ENCODE measurements around the gene ANAPC13.

Gene ANAPC13

DNA sequence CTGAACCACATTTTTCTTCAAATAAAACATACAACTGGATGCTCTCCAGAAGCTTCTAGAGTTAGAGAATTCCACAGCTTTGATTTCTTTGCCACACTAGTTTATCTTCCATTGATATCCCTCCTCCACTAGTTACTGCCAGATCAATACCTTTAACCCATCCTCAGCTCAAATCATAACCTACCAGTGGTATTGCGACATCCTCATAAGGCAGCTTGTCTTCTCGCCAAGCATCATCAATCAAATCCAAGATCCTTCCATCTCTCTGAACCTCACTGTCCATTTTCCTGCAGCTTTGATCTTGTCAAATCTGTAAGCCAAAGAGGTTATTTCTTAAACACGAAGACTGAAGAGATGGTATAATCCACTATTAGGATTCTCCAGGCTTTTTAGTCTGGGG is 3.2 kb downstream of the ANAPC13 start:
- H3K9me3 ChIP-seq (ENCODE audit: control insufficient read depth in 1 of 2, low read length in 2 of 2) = no peaks in the 10 kb centered on the region
- no peaks in the 10 kb centered on the region for H3K27me3 ChIP-seq (ENCODE audit: low read depth, low read length)
- peaks cover 36 to 46% of the 10 kb centered on the region in 2 donors for H3K36me3 ChIP-seq (ENCODE audit: control insufficient read depth in 1 of 2, insufficient read depth in 2 of 2, low read length in 2 of 2)
- no peak overlapping the region for H3K4me3 ChIP-seq (ENCODE audit: low read depth in 1 of 2, low read length in 2 of 2)
- H3K27ac ChIP-seq (ENCODE audit: low read length) = peak overlapping the region; percentile 70
- H3K4me1 ChIP-seq (ENCODE audit: control insufficient read depth in 1 of 2, insufficient read depth in 2 of 2, low read length in 2 of 2) = peaks cover 15 to 24% of the 10 kb centered on the region in 2 donors

DNA sequence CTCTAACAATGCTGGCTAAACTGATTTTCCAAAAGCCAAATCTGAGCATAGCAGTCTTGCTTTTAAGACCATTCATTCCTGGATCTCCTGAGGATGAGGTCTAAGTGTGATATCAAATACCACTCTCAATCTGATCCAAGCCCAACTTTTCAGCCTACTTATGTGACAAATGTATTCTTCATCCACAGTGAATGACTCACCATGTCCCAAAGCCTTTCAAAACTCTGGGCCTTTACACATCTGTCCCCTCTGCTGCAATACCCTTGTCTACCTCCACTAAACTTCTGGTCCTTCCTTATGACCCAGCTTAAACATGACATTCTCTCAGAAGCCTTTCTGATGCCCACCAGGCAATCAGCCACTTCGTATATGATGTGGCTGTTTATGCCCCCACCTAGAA is 4.6 kb downstream of the ANAPC13 start:
- H3K27ac ChIP-seq (ENCODE audit: low read length) = no peak overlapping the region
- H3K4me3 ChIP-seq (ENCODE audit: low read depth in 1 of 2, low read length in 2 of 2) = no peak overlapping the region
- H3K9me3 ChIP-seq (ENCODE audit: control insufficient read depth in 1 of 2, low read length in 2 of 2) = no peaks in the 10 kb centered on the region
- peaks cover 9 to 16% of the 10 kb centered on the region in 2 donors for H3K4me1 ChIP-seq (ENCODE audit: control insufficient read depth in 1 of 2, insufficient read depth in 2 of 2, low read length in 2 of 2)
- H3K36me3 ChIP-seq (ENCODE audit: control insufficient read depth in 1 of 2, insufficient read depth in 2 of 2, low read length in 2 of 2) = peaks cover 45 to 57% of the 10 kb centered on the region in 2 donors
- H3K27me3 ChIP-seq (ENCODE audit: low read depth, low read length) = no peaks in the 10 kb centered on the region

DNA sequence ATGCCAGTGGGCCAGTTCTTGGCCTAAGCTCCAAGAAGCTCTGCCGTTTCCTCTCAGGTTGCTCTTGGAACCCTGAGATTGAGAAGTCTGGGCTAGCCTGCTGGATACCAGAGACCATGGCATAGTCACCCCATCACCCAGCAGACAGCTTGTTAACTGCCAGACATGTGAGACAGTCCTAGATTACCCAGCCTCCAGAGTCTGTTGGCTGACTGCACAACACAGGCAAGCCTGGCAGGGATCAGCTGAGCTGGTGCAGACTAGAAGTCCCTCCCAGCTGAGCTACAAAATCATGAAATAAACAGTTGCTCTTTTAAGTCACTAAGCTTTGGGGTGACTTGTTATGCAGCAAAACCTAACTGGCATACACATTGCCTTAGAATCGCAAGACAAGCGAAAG is 5.2 kb downstream of the ANAPC13 start:
- Histone ChIP-seq H3K27ac (ENCODE audit: low read length) (no peak overlapping the region), H3K27me3 (ENCODE audit: low read depth, low read length) (no peaks in the 10 kb centered on the region), H3K4me1 (ENCODE audit: control insufficient read depth in 1 of 2, insufficient read depth in 2 of 2, low read length in 2 of 2) (peaks cover 9 to 16% of the 10 kb centered on the region in 2 donors), H3K4me3 (ENCODE audit: low read depth in 1 of 2, low read length in 2 of 2) (no peak overlapping the region), H3K36me3 (ENCODE audit: control insufficient read depth in 1 of 2, insufficient read depth in 2 of 2, low read length in 2 of 2) (peaks cover 47 to 55% of the 10 kb centered on the region in 2 donors), H3K9me3 (ENCODE audit: control insufficient read depth in 1 of 2, low read length in 2 of 2) (no peaks in the 10 kb centered on the region)

DNA sequence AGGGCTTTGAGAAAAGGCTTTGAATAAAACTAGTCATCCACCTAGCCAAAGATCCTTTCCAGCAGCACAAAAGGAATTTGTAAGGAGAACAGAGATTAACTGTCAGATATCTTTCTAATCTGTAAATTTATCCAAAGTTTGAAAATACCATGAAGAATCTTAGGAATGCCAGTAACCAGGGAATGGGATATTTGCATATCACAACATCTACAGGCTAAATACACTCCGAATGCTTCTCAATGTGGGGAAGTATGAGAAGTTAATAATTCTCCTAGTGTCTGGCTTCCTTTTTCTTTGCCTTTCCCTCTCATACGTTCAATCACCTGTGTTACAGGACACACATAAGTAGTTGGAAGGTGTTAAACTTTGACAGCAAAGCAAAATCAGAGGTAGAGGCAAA is 7.8 kb downstream of the ANAPC13 start:
- Histone ChIP-seq H3K36me3 (ENCODE audit: control insufficient read depth in 1 of 2, insufficient read depth in 2 of 2, low read length in 2 of 2) (peaks cover 49 to 50% of the 10 kb centered on the region in 2 donors), H3K27me3 (ENCODE audit: low read depth, low read length) (no peaks in the 10 kb centered on the region), H3K9me3 (ENCODE audit: control insufficient read depth in 1 of 2, low read length in 2 of 2) (no peaks in the 10 kb centered on the region), H3K27ac (ENCODE audit: low read length) (no peak overlapping the region), H3K4me1 (ENCODE audit: control insufficient read depth in 1 of 2, insufficient read depth in 2 of 2, low read length in 2 of 2) (peaks cover 4% of the 10 kb centered on the region in 2 donors), H3K4me3 (ENCODE audit: low read depth in 1 of 2, low read length in 2 of 2) (no peak overlapping the region)

DNA sequence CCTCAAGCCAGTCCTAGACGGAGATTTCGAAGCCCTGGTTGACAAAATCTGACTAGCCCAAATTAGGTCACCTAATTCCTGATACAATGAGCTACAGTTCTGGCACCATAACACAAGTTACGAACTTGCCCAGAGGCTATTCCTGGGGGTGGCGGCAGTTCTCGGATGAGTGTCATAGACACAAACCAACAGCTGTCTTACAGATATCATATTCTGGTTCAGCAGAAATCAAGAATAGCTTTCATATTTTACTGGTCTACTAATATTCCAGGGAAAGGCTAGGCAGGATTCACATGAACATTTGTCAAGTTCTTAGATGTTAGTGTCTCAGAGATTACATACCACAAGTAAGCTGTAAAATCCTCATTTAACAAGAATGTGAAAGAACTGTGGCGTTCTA is 8.8 kb downstream of the ANAPC13 start:
- Histone ChIP-seq H3K4me3 (ENCODE audit: low read depth in 1 of 2, low read length in 2 of 2) (no peak overlapping the region), H3K27me3 (ENCODE audit: low read depth, low read length) (no peaks in the 10 kb centered on the region), H3K27ac (ENCODE audit: low read length) (no peak overlapping the region), H3K9me3 (ENCODE audit: control insufficient read depth in 1 of 2, low read length in 2 of 2) (no peaks in the 10 kb centered on the region), H3K4me1 (ENCODE audit: control insufficient read depth in 1 of 2, insufficient read depth in 2 of 2, low read length in 2 of 2) (peaks cover 0 to 4% of the 10 kb centered on the region in 2 donors), H3K36me3 (ENCODE audit: control insufficient read depth in 1 of 2, insufficient read depth in 2 of 2, low read length in 2 of 2) (peaks cover 42 to 43% of the 10 kb centered on the region in 2 donors)

DNA sequence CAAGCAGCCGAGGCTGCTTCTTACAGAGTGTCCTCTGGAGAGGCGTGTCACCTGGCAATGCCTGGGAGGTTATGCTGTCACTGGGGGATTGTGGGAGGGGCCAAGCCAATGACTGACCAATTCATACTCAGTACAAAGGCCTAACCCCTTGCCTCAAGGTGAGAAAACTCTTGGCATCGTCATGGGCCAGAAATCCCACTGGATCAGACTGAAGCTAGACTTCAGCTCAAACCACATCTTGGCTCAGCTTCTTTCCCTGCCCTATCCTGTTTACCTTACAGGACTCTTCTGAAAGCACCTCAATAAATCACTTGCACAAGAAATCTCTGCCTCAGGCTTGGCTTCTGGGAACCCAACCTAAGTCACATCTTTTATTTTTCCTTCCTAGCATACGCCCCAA is 9.5 kb downstream of the ANAPC13 start:
- no peaks in the 10 kb centered on the region for H3K9me3 ChIP-seq (ENCODE audit: control insufficient read depth in 1 of 2, low read length in 2 of 2)
- H3K4me3 ChIP-seq (ENCODE audit: low read depth in 1 of 2, low read length in 2 of 2) = no peak overlapping the region
- peaks cover 37 to 39% of the 10 kb centered on the region in 2 donors for H3K36me3 ChIP-seq (ENCODE audit: control insufficient read depth in 1 of 2, insufficient read depth in 2 of 2, low read length in 2 of 2)
- H3K27ac ChIP-seq (ENCODE audit: low read length) = no peak overlapping the region
- peaks cover 0 to 4% of the 10 kb centered on the region in 2 donors for H3K4me1 ChIP-seq (ENCODE audit: control insufficient read depth in 1 of 2, insufficient read depth in 2 of 2, low read length in 2 of 2)
- no peaks in the 10 kb centered on the region for H3K27me3 ChIP-seq (ENCODE audit: low read depth, low read length)

DNA sequence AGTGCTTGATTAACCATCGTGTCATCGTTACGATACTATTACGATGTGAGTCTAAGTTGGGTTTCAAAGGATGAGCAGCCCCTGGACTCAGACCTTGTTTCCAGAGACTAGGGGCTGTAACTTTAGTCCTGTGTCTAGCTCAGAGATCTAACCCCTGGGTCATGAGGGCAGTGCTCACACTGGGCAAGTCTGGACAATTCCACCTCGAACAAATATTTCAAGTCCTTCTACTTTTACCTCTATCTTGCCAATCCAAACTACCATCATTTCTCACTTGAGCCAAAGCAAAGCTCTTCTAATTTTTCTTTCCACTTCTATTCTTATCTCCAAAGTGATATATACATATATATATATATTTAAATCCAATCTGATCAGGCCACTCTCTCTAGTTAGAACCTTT is 10.8 kb downstream of the ANAPC13 start:
- no peaks in the 10 kb centered on the region for H3K9me3 ChIP-seq (ENCODE audit: control insufficient read depth in 1 of 2, low read length in 2 of 2)
- no peaks in the 10 kb centered on the region for H3K27me3 ChIP-seq (ENCODE audit: low read depth, low read length)
- no peak overlapping the region for H3K27ac ChIP-seq (ENCODE audit: low read length)
- H3K4me3 ChIP-seq (ENCODE audit: low read depth in 1 of 2, low read length in 2 of 2) = no peak overlapping the region
- peaks cover 25 to 29% of the 10 kb centered on the region in 2 donors for H3K36me3 ChIP-seq (ENCODE audit: control insufficient read depth in 1 of 2, insufficient read depth in 2 of 2, low read length in 2 of 2)
- H3K4me1 ChIP-seq (ENCODE audit: control insufficient read depth in 1 of 2, insufficient read depth in 2 of 2, low read length in 2 of 2) = peaks cover 0 to 4% of the 10 kb centered on the region in 2 donors

DNA sequence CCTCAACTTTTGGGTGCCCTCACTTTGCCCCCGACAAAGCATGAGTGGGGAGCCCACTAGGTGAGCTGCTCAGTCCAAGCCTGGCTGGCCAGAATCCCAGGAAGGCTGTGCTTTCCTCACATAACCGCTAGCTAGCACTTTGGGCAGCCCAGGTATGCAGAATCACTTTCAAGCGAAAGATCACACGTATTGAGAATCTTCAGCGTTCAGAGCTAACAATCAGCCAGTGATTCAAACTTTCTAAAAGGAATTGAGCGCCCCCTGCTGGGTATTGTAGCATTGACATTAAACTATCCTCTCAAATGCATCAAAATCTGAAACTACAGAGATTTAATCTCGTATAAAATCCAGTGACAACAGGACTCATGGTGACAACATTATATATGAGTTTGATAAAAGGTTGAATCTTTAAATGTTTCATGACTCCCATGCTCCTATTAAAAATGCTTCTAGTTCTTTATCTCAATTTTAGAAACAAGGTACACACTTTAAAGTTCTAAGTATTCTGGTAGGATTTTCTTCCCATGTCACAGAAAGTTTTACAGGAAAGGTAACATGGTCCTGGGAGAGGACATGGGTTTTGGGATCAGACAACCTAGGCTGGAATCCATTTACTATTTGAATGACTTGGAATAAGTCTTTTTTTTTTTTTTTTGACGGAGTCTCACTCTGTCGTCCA is 11.8 kb downstream of the ANAPC13 start:
- no peak overlapping the region for H3K4me3 ChIP-seq (ENCODE audit: low read depth in 1 of 2, low read length in 2 of 2)
- peaks cover 25 to 27% of the 10 kb centered on the region in 2 donors for H3K36me3 ChIP-seq (ENCODE audit: control insufficient read depth in 1 of 2, insufficient read depth in 2 of 2, low read length in 2 of 2)
- no peaks in the 10 kb centered on the region for H3K27me3 ChIP-seq (ENCODE audit: low read depth, low read length)
- H3K9me3 ChIP-seq (ENCODE audit: control insufficient read depth in 1 of 2, low read length in 2 of 2) = no peaks in the 10 kb centered on the region
- H3K27ac ChIP-seq (ENCODE audit: low read length) = no peak overlapping the region
- H3K4me1 ChIP-seq (ENCODE audit: control insufficient read depth in 1 of 2, insufficient read depth in 2 of 2, low read length in 2 of 2) = peaks cover 0 to 4% of the 10 kb centered on the region in 2 donors

DNA sequence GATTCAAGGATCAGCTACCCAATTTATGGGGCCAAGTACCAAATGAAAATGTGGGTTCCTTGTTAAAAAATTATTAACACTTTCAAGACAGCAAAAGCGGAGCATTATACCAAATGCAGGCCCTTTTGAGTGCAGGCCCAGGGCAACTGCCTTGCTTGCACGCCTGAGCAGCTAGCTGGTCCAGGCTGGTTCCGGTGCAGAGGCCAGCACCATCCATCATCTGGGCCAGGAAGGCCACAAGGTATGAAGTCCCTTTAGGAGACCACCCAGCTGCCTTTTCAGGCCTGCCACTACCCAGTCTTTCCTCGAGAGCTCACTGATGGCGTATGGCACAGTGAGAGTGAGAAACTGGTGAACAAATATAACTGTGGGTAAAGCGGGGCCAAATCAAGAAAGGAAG is 13.0 kb downstream of the ANAPC13 start:
- H3K4me3 ChIP-seq (ENCODE audit: low read depth in 1 of 2, low read length in 2 of 2) = no peak overlapping the region
- H3K27ac ChIP-seq (ENCODE audit: low read length) = no peak overlapping the region
- H3K36me3 ChIP-seq (ENCODE audit: control insufficient read depth in 1 of 2, insufficient read depth in 2 of 2, low read length in 2 of 2) = peaks cover 13 to 15% of the 10 kb centered on the region in 2 donors
- H3K4me1 ChIP-seq (ENCODE audit: control insufficient read depth in 1 of 2, insufficient read depth in 2 of 2, low read length in 2 of 2) = peaks cover 0 to 4% of the 10 kb centered on the region in 2 donors
- no peaks in the 10 kb centered on the region for H3K27me3 ChIP-seq (ENCODE audit: low read depth, low read length)
- no peaks in the 10 kb centered on the region for H3K9me3 ChIP-seq (ENCODE audit: control insufficient read depth in 1 of 2, low read length in 2 of 2)

DNA sequence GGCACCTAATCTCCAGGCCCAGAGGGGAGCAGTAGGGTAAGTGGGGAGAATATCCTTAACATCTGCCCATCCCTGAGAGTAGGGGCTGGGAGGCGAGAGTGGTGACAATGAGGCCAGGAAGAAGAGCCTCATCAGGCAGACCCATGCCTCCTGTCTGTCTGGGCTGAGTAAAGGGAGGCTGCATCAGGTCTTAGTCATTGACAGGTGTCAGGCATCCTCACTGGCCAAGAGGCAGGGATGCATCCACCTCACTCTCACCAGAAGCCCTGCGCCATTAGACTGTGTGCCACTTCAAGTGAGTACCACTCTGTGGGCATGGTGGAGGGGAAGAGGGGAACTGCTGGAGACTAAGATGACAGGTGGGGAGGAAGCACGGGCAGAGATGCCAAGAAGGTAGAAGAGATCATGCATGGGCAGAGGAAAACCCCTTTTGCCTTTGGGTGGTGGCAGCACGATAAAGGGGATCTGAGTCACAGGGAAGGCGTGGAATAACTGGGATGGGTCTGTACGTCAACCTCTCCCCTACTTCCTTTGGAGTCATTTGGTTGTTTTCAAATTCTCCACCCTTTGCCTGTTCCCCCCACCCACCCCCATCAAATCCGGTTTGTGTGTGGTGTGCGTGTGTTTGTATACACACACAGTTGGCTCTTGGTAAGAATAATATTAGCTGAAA is 14.1 kb downstream of the ANAPC13 start:
- Histone ChIP-seq H3K27ac (ENCODE audit: low read length) (no peak overlapping the region), H3K4me1 (ENCODE audit: control insufficient read depth in 1 of 2, insufficient read depth in 2 of 2, low read length in 2 of 2) (peaks cover 0 to 4% of the 10 kb centered on the region in 2 donors)

DNA sequence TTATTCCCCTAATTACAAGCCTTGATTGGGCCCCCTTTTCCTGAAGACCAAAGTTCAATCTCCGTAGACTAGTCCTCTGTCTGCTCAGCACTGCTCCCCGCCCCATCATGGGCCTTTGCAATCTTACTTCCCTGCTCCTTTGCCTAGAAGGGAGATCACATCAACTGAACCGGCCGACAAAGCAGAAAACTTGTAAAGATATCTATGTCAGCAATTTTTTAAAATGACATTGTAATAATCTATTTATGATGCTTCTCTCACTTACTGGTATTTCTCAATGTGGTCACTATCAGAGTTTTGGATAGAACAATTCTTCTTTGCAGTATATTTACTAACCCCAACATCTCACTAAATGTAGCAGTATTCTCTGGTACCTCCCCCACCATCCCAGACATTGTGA is 17.3 kb downstream of the ANAPC13 start:
- Histone ChIP-seq H3K27me3 (ENCODE audit: low read depth, low read length) (no peaks in the 10 kb centered on the region), H3K4me3 (ENCODE audit: low read depth in 1 of 2, low read length in 2 of 2) (no peak overlapping the region), H3K4me1 (ENCODE audit: control insufficient read depth in 1 of 2, insufficient read depth in 2 of 2, low read length in 2 of 2) (peaks cover 3 to 20% of the 10 kb centered on the region in 2 donors), H3K36me3 (ENCODE audit: control insufficient read depth in 1 of 2, insufficient read depth in 2 of 2, low read length in 2 of 2) (no peaks in the 10 kb centered on the region), H3K9me3 (ENCODE audit: control insufficient read depth in 1 of 2, low read length in 2 of 2) (no peaks in the 10 kb centered on the region), H3K27ac (ENCODE audit: low read length) (no peak overlapping the region)

More for the DNA sequence above, 14.1 kb downstream of the ANAPC13 start:
- Histone ChIP-seq H3K4me3 (ENCODE audit: low read depth in 1 of 2, low read length in 2 of 2) (no peak overlapping the region), H3K27me3 (ENCODE audit: low read depth, low read length) (no peaks in the 10 kb centered on the region), H3K9me3 (ENCODE audit: control insufficient read depth in 1 of 2, low read length in 2 of 2) (no peaks in the 10 kb centered on the region), H3K36me3 (ENCODE audit: control insufficient read depth in 1 of 2, insufficient read depth in 2 of 2, low read length in 2 of 2) (peaks cover 2 to 5% of the 10 kb centered on the region in 2 donors)

Measured in muscle layer of duodenum (tissue), 2 donors.